Lung (tissue), 12 donors: ENCODE data around the gene CENPA. TPM values are rescaled to one million over a fixed set of nuclear protein-coding genes. Genes with fewer than 3 reads are reported as not detected.

Source experiments
- ATAC-seq: fragments of 200-7000 bp; cut with Tn5 transposase; one replicate; pipeline ENCODE4 v1.9.1; 2020; ENCODE audit warnings: moderate number of reproducible peaks; ENCODE audit not compliant: insufficient read depth, low FRiP score
- DNase-seq, 3 donors: peaks; one replicate each; pipeline ENCODE4 v3.0.0-alpha.2; 2013 to 2017
- H3K27ac ChIP-seq, 2 donors: one replicate each; pipeline ENCODE4 v1.5.1; 2013; ENCODE audit warnings: mild to moderate bottlenecking in 2 of 2, moderate library complexity in 2 of 2, control low read depth in 1 of 2, inconsistent platforms in 1 of 2, low read depth in 1 of 2, low read length in 1 of 2
- H3K27me3 ChIP-seq, 3 donors: one replicate each; pipeline ENCODE4 v1.5.1; 2013; ENCODE audit warnings: low read length in 2 of 3; ENCODE audit not compliant: control insufficient read depth in 3 of 3, insufficient read depth in 3 of 3
- H3K36me3 ChIP-seq, 4 donors: one replicate each; pipeline ENCODE4 v1.5.1; 2013; ENCODE audit warnings: low read length in 4 of 4, mild to moderate bottlenecking in 1 of 4, moderate library complexity in 1 of 4; ENCODE audit not compliant: control insufficient read depth in 4 of 4, insufficient read depth in 4 of 4
- H3K4me1 ChIP-seq, 5 donors: one replicate each; pipeline ENCODE4 v1.5.1; 2013; ENCODE audit warnings: low read length in 5 of 5, mild to moderate bottlenecking in 2 of 5, moderate library complexity in 1 of 5; ENCODE audit not compliant: control insufficient read depth in 5 of 5, insufficient read depth in 5 of 5
- H3K4me3 ChIP-seq: one replicate; pipeline ENCODE4 v1.5.1; 2013; ENCODE audit warnings: mild to moderate bottlenecking, control low read depth, moderate library complexity
- H3K9ac ChIP-seq, 2 donors: one replicate each; pipeline ENCODE4 v1.5.1; 2013; ENCODE audit warnings: low read length in 2 of 2, control low read depth in 1 of 2; ENCODE audit not compliant: insufficient read depth in 1 of 2
- H3K9me3 ChIP-seq, 4 donors: one replicate each; pipeline ENCODE4 v1.5.1; 2013; ENCODE audit warnings: low read length in 3 of 4, mild to moderate bottlenecking in 1 of 4, moderate library complexity in 1 of 4; ENCODE audit not compliant: control insufficient read depth in 4 of 4, insufficient read depth in 3 of 4
- WGBS, 2 donors: extraction: QIAGEN DNeasy Blood & Tissue Kit; methylation state at CpG; one replicate each; pipeline ENCODE4 v1.1.7; 2013; 5-methylcytosine and 5-hydroxymethylcytosine counted together
- polyA plus RNA-seq, 2 donors: library from polyadenylated mRNA; stranded (reverse); fragments of 200-250 nt; gene quantifications; one replicate each; pipeline ENCODE4 v1.2.1, GENCODE V29; 2013
- total RNA-seq, 2 donors: library from RNA; depleted of rRNA in 1 of 2; stranded (reverse); fragments of >200 nt in 1 of 2; gene quantifications; one replicate each; pipeline ENCODE4 v1.2.1, GENCODE V29; 2014 to 2021
- TF ChIP-seq, protein P1 (sequence below): IDR thresholded peaks from 2 replicates; pipeline ENCODE4 v1.5.1; 2012; ENCODE audit warnings: mild to moderate bottlenecking; ENCODE audit errors: control extremely low read depth, extremely low read depth
- donor health status: control.
- donor health status: control.
- donor health status: Bipolar disorder and iron deficiency.
- donor health status: healthy.
- donor health status: DM: yes; HTN: yes; CAD: no.

Gene CENPA
- total and polyA plus RNA-seq, 4 donors, result 0.71 to 1.5 (median 0.95) TPM

DNA sequence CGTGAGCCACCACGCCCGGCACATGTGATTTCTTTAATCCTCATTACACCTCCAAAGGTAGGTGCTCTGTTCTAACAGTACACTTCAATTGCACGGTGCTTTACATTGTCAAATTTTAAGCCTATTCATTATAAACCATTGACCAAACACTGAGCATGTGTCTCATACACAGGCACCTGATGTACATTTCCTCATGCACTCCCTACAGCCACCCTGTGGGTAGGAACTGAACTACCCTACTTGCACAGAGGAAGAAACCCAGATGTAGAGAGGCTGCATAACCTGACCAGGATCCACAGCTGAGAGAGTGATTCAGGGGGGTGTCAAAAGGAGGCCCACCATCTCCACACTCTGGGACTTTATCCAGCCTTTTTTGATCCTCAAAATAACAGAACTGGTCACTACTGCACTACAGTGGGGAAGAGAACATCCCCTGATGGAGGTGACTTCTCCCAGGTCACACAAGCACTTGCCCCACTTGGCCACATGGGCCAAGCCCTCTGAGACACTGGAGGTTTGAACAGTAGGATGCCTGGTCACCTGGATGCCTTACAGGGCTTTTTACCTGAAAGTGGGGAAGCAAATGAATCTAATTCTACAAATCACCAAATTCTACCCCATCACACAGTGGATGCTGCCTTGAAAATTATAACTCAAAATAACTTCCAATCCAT lies 55.2 kb downstream of the CENPA start:
- Histone ChIP-seq H3K9me3 (peaks cover 0 to 4% (median 0%) of the 10 kb centered on the region in 4 donors), H3K36me3 (no peaks in the 10 kb centered on the region), H3K27me3 (peaks cover 9 to 12% (median 11%) of the 10 kb centered on the region in 3 donors), H3K4me1 (no peaks in the 10 kb centered on the region), H3K9ac (no peak overlapping the region), H3K4me3 (no peak overlapping the region), H3K27ac (no peak overlapping the region)
- DNase-seq, result no peak
- ATAC-seq, result no peak
- TF ChIP-seq, protein P1, sequence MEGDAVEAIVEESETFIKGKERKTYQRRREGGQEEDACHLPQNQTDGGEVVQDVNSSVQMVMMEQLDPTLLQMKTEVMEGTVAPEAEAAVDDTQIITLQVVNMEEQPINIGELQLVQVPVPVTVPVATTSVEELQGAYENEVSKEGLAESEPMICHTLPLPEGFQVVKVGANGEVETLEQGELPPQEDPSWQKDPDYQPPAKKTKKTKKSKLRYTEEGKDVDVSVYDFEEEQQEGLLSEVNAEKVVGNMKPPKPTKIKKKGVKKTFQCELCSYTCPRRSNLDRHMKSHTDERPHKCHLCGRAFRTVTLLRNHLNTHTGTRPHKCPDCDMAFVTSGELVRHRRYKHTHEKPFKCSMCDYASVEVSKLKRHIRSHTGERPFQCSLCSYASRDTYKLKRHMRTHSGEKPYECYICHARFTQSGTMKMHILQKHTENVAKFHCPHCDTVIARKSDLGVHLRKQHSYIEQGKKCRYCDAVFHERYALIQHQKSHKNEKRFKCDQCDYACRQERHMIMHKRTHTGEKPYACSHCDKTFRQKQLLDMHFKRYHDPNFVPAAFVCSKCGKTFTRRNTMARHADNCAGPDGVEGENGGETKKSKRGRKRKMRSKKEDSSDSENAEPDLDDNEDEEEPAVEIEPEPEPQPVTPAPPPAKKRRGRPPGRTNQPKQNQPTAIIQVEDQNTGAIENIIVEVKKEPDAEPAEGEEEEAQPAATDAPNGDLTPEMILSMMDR, result no peak
- 79 to 90% methylated on average over 4 of the region's 4 CpGs for WGBS, 2 donors

DNA sequence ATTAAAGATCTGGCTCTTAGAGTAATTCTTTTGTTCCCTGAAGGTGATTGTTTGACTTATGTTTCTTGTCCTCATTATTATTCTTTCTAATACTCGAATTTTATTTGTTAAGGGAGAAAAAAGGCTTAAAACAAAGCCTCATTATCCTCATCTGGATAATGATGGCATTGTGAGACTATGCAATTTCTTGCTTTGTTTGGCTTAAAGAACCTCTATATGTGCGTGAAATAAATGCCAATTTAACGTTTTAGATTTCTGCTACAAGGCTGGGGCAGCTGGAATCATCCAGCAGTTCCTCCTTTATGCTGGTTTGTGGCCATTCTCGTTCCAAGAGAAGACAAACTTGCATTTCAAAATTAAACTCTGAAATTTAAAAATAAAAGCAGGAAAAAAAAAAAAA lies 57.2 kb downstream of the CENPA start:
- Histone ChIP-seq H3K9me3 (peaks cover 0 to 4% (median 0%) of the 10 kb centered on the region in 4 donors), H3K4me1 (peaks cover 0 to 9% (median 0%) of the 10 kb centered on the region in 5 donors), H3K9ac (no peak overlapping the region), H3K27me3 (peaks cover 12 to 24% (median 23%) of the 10 kb centered on the region in 3 donors), H3K36me3 (no peaks in the 10 kb centered on the region), H3K27ac (no peak overlapping the region), H3K4me3 (no peak overlapping the region)
- WGBS, 2 donors, result 45 to 66% methylated on average over 4 of the region's 4 CpGs
- DNase-seq (no peak), ATAC-seq (no peak)
- TF ChIP-seq, protein P1, result no peak

Other genes with a start within 250 kb of the CENPA start
- gene CIB4, start 144.7 kb upstream of the CENPA start, total RNA-seq, result 1 to 10 TPM in 1 of 2 donors, not detected in 1; 1.3 TPM
- not detected for gene CIB4, start 144.7 kb upstream of the CENPA start, polyA plus RNA-seq
- 10 to 100 TPM; 27.7 to 29.9 TPM for gene KCNK3, start 93.3 kb upstream of the CENPA start, total RNA-seq
- gene KCNK3, start 93.3 kb upstream of the CENPA start, polyA plus RNA-seq, result 10 to 100 TPM in 1 of 2 donors, 1 to 10 TPM in 1; 6.7 to 12.2 TPM
- 10 to 100 TPM; 14.8 to 49.9 TPM for gene SLC35F6, start 21.8 kb upstream of the CENPA start, total RNA-seq
- 10 to 100 TPM; 21.2 to 21.6 TPM for gene SLC35F6, start 21.8 kb upstream of the CENPA start, polyA plus RNA-seq
- under 1 TPM in 1 of 2 donors, not detected in 1; 0.09 TPM for gene DPYSL5, start 62.1 kb downstream of the CENPA start, total RNA-seq
- gene DPYSL5, start 62.1 kb downstream of the CENPA start, polyA plus RNA-seq, result not detected
- gene MAPRE3, start 184.6 kb downstream of the CENPA start, total RNA-seq, result 10 to 100 TPM; 10.2 to 34.1 TPM
- 10 to 100 TPM; 20.4 to 41.9 TPM for gene MAPRE3, start 184.6 kb downstream of the CENPA start, polyA plus RNA-seq
- 10 to 100 TPM; 34.3 to 99.2 TPM for gene TMEM214, start 246.9 kb downstream of the CENPA start, total RNA-seq
- 10 to 100 TPM; 56.7 to 62.5 TPM for gene TMEM214, start 246.9 kb downstream of the CENPA start, polyA plus RNA-seq